Measurements from ENCODE around the gene PHB1.

PHB1 gene

DNA sequence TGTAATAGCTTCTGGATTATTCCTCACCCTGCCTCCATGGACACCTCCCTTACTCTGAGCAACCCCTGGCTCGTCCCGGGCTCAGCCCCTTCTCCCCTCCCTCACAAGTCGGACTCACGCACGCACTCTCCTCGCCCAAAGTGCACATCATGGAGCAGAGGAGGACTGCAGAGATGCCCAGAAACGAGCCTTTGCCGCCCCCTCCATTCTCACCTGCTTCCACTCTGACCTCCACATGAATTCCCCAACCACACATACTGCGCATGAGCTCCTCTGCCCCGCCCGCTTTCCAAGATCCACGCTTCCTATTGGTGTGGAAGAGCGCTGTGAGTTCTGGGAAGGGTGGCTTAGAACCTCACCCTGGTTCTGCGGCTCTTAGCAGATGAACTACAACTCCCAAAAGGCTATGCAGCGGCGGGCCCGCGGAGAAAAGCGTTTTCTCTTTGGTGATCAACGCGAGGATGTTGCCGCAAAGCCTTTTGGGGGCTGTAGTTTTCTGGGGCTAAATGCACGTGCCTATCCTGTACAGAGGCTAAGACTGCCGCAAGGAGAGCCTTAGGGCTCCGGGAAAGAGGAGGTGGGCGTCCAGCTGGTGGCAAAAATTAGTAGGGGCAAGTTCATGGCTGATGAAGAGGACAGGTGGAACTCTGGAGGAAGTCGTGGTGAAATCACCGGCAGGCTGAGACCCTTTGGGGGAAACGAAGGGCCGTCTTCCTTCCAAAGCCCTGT, at the start of gene PHB1:
Gene PHB1 (minus strand): TSS at position 261 of the 729 bp plus-strand sequence. CDS start 1,618 bp downstream, outside the sequence.
- DNase-seq (ENCODE audit: low read depth in 2 of 2), result peak; percentile 98
- peak within 1 kb of the TSS; percentile 81 to 96 for H3K4me3 ChIP-seq (replicated peaks in 1 of 2; ENCODE audit: low read depth in 2 of 2, low read length in 2 of 2)
- TF ChIP-seq, protein P1, sequence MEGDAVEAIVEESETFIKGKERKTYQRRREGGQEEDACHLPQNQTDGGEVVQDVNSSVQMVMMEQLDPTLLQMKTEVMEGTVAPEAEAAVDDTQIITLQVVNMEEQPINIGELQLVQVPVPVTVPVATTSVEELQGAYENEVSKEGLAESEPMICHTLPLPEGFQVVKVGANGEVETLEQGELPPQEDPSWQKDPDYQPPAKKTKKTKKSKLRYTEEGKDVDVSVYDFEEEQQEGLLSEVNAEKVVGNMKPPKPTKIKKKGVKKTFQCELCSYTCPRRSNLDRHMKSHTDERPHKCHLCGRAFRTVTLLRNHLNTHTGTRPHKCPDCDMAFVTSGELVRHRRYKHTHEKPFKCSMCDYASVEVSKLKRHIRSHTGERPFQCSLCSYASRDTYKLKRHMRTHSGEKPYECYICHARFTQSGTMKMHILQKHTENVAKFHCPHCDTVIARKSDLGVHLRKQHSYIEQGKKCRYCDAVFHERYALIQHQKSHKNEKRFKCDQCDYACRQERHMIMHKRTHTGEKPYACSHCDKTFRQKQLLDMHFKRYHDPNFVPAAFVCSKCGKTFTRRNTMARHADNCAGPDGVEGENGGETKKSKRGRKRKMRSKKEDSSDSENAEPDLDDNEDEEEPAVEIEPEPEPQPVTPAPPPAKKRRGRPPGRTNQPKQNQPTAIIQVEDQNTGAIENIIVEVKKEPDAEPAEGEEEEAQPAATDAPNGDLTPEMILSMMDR (IDR thresholded peaks at IDR 0.05; ENCODE audit: low read depth, low read length), result no peak

DNA sequence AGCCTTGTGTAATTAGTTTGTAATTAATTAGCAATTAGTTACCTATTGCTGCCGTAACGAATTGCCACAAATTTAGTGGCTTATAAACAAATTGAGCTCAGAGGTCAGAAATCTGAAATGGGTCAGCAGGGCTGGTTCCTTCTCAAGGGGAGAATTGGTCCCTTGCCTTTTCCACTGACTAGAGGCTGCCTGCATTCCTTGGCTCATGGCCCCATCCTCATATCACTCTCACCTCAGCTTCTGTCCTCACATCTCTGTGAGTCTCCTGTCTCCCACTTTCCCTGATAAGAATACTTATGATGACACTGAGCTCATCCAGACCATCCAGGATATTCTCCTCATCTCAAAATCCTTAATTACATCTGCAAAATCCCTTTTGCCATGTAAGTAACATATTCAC, 49.4 kb upstream of the PHB1 start:
- TF ChIP-seq, protein P1 (IDR thresholded peaks at IDR 0.05; ENCODE audit: low read depth, low read length), result no peak
- no peak overlapping the region for H3K4me3 ChIP-seq (replicated peaks in 1 of 2; ENCODE audit: low read depth in 2 of 2, low read length in 2 of 2)
- no peak for DNase-seq (ENCODE audit: low read depth in 2 of 2)

DNA sequence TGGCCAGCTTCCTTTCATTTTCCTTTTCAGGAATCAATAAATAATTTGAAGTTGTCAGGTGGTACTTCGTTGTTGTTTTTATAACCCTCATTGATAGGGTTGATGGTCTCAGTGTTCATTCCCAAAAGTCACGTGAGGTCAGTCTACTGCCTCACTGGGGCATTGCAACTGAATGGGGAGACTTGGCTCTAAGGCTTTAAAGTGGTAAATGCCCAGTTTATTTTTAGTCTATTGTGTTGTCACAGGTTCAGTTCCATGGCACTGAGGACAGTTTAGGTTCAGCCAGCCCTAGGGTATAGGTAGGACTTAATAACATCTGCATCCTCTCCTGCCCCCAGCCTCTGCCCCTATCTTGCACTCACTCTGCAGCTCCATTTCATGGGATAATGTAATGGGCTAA, 46.9 kb upstream of the PHB1 start:
- TF ChIP-seq, protein P1 (IDR thresholded peaks at IDR 0.05; ENCODE audit: low read depth, low read length), result no peak
- H3K4me3 ChIP-seq (replicated peaks in 1 of 2; ENCODE audit: low read depth in 2 of 2, low read length in 2 of 2), result no peak overlapping the region
- DNase-seq (ENCODE audit: low read depth in 2 of 2), result no peak

DNA sequence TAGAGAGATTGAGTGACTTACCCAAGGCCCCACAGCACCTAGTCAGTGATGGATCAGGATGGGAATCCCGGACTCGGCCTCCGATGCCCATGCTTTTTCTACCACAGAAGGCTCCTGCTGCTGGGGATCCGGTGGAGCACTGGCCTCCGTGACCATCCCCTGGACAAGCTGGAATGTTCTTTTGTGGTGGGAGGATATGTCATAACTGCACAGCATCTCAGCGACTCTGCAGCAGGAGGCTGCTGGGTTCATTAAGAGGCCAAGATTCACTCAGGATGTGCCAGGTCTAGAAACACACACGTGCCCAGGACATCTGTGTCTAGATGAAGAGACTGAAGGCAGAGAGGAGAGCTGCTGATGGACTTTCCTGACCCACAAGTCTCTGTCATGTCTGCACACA, 45.7 kb upstream of the PHB1 start:
- no peak for DNase-seq (ENCODE audit: low read depth in 2 of 2)
- no peak overlapping the region for H3K4me3 ChIP-seq (replicated peaks in 1 of 2; ENCODE audit: low read depth in 2 of 2, low read length in 2 of 2)
- TF ChIP-seq, protein P1 (IDR thresholded peaks at IDR 0.05; ENCODE audit: low read depth, low read length), result no peak

DNA sequence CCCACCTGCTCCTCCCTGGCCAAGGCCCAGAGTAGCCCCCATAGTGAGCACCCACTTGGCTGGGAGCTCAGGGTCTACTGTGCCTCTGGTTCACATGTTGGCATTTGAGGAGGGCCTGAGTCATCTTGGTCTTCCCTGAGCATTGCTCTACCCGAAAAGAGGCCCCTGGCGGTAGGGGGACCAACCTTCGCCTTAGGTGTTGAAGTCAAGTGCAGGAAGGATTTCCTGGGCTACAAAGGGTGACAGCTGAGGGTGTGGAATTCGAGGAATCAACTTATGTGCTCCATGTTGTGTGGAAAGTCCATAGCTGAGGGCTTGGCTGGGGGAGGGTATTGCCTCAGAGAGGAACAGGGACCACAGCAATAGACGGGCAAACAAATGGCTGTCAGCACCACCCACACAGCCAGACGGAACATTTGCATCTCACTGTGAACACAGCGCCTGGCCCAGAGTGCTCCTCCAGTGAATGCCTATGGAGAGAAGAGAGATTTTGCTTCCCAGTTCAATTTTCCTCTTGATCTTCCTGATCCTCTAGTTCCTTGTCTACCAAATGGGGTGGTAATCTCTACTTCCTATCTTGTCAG, 44.8 kb upstream of the PHB1 start:
- TF ChIP-seq, protein P1 (IDR thresholded peaks at IDR 0.05; ENCODE audit: low read depth, low read length), result no peak
- DNase-seq (ENCODE audit: low read depth in 2 of 2), result no peak
- no peak overlapping the region for H3K4me3 ChIP-seq (replicated peaks in 1 of 2; ENCODE audit: low read depth in 2 of 2, low read length in 2 of 2)

DNA sequence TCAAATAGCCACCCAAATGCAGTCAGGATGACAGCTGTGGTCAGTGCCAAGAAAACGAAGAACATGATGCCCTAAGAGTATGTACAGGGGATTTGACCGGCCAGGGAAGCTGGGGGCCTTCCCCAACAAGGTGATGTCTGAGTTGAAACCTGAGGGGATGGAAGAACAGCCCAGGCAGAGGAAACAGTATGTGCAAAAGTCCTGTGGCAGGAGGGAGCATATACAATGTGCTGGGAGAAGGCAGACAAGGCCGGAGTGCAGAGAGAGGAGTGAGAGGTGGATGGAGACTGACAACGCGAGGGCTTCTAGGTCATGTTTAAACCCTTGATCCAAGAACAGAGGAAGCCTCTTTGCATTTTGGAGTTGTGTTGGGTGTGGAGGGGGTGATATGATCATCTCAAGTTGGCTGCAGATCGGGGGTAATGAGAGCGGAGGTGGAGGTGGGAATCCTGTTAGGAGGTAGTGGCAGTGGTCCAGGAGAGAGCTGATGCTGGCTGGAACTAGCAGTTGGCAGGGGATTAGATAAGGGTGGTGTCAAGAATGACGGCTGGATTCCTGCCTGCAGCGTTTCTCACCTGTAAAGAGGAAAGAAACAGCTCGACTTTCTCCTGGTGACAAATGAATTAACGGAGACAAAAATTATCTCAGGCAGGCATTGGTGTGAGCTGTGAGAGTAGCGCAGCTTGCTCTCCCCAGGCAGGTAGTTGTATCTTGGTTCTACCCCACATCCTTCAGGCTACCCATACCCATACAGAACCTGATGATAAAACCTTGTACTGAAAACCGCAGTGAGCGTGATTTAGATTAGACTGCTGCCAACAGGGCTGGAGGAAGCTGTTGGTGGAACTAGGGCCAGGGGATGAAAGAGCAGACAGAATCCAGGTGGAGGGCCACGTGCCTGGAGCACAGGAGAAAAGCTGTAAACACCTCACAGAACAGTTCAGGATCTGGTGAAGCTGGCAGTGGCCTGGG, 43.2 kb upstream of the PHB1 start:
- DNase-seq (ENCODE audit: low read depth in 2 of 2), result no peak
- TF ChIP-seq, protein P1 (IDR thresholded peaks at IDR 0.05; ENCODE audit: low read depth, low read length), result no peak
- no peak overlapping the region for H3K4me3 ChIP-seq (replicated peaks in 1 of 2; ENCODE audit: low read depth in 2 of 2, low read length in 2 of 2)

All from cardiac fibroblast (primary cell).